Activated CD4-positive, CD25-positive, alpha-beta regulatory T cell (primary cell): ENCODE measurements around the gene CYP27B1.

Experiments
- DNase-seq, 4 experiments: peaks; one replicate each; lab custom pipeline; 2025; lab: John Stamatoyannopoulos, UW

The CYP27B1 gene, protein sequence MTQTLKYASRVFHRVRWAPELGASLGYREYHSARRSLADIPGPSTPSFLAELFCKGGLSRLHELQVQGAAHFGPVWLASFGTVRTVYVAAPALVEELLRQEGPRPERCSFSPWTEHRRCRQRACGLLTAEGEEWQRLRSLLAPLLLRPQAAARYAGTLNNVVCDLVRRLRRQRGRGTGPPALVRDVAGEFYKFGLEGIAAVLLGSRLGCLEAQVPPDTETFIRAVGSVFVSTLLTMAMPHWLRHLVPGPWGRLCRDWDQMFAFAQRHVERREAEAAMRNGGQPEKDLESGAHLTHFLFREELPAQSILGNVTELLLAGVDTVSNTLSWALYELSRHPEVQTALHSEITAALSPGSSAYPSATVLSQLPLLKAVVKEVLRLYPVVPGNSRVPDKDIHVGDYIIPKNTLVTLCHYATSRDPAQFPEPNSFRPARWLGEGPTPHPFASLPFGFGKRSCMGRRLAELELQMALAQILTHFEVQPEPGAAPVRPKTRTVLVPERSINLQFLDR

DNA sequence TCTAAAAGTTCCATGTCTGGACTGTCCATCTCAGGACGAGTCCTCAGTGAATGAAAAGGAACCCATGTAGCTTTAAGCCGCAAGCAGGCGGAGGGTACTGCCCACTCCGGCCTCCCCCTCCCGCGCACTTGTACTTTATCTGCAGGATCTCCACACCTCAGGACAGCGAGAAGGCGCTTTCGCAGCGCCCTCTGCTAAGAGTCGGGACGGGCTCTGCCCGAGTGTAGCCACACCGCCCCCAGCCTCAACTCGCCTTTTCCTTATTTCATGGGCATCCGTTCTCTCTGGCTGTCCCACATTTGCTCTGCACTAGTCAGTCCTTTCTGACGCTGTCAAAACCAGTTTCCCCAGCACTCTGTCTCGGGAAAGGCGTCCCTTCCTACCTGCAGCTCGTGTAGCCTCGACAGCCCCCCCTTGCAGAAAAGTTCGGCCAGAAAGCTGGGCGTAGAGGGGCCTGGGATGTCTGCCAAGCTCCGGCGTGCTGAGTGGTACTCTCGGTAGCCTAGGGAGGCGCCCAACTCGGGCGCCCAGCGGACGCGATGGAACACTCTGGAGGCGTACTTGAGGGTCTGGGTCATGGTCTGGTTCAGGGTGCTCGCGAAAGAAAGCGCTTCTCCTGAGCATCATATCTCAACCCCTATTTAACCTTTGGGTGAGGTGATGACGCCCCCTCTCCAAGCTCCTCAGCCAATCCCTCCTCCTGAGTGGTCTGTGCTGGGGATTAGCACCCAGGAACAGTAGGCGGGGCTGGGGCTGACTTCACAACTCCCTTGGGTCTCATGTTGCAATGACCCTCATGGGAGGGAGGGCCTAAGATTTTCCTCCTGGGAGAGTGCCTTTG lies at the start of gene CYP27B1:
Gene CYP27B1, minus strand, starts transcription at position 615 of the 841 bp plus-strand sequence. Its CDS starts 37 bp downstream, at position 578.
- DNase-seq: no peak

DNA sequence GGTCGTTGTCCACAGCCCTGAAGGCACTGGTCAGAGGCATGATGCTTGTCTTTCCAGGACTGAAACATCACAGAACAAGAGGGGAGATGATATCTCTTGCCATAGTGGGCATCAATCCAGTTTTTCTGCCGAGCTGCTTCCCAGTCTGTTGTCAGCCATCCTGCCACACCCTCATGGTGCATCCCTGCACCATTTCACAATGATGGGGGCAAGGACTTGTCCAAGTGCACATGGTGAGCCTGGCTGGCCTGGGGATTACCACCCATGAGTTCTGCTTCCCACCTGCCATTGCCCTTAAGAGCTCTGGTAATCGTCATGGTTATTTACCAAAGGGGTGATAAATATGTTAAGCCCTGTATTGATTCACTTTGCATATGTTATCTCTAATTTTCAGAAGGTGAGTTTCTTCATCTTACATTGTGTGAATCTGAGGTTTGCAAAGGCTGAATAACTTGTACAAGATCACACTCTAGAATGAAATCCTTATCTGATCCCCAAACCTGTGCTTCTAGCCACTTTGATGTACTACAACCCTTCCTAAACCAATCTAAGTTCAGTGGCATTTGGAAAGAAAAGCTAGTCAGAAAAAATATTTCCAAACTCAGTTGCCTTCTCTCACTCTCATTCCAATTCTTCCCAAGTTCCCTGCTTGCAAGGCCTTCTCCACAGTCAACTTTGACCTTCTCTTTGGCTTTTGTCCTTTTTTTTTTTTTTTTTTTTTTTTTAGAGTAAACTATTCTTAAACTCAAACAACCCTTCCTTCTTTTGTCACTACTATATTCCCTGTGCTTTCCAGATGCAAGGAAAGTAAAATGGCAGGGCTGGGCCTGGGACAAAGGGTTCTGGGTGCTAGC lies 49.4 kb upstream of the CYP27B1 start:
- DNase-seq: no peak

DNA sequence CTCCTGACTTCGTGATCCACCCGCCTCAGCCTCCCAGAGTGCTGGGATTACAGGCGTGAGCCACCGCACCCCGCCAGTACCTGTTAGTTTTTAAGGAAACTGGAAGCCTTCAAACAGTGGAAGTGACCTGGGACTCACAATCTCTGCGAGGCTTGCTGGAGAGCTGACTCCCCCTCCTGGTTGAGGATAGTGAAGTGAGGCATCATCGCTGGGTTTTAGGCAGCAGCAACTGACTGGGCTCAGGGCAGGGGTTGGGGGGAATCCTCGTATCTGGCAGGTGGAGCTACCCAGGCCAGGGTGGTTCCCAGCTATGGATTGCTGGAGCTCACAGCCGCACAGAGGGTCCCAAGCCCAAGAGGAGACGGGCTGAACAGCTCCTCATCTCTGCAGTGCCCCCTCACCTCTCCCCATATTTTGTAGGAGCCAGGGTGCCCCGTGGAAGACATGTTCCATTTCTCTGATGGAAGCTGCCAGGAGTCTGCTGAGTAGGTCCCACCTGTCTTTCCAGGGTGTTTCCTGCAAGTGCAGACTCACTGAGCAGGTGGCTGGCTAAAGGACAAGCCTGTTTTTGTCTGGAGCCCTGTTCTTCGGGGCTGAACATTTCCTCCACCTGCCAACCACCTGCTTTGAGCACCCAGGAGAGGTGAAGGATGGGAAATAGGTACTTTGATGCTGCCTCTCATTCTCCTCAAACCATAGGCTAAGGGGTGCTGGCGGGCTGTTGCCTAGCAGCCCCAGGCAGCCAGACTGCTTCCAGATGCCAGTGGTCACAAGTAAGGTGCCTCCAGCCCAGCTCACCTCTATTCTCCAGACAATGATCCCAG lies 48.5 kb upstream of the CYP27B1 start:
- DNase-seq: no peak

DNA sequence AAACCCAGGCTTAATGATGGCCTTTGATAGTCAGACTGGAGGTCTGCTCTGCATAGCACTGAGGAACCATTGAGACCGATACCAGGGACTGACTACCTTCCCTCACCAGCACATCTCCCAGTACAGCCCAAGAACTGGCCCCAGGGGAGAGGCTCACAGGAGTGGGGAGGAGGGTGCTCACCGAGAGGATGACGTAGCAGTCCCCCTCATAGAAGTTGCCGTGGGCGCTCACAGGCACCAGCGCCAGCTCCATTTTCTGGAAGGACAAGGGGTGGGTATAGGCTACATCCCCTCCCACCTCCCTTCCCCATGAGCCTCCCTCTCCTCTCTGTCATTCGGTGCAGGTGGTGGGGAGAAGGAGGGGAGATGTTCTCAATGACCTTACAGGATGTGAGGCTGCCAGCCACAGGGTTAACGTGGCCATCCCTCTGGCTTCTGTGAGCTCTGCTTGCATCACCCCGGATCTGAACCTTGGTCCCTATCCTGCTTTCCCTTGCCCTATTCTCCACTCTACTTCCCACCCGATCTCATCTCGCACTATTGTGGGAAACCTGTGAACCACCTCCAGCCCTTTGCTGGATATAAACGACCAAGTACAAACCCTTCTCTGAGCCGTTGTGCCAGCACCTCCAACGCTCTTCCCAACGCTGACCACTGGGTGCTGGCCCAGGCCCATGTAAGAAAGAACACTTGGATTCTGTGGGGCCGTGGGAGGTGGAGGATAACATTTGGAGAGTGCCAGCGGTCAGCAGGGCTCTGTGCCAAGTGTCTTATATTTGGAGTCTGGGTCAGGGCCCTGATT lies 47.3 kb upstream of the CYP27B1 start:
- DNase-seq: no peak

DNA sequence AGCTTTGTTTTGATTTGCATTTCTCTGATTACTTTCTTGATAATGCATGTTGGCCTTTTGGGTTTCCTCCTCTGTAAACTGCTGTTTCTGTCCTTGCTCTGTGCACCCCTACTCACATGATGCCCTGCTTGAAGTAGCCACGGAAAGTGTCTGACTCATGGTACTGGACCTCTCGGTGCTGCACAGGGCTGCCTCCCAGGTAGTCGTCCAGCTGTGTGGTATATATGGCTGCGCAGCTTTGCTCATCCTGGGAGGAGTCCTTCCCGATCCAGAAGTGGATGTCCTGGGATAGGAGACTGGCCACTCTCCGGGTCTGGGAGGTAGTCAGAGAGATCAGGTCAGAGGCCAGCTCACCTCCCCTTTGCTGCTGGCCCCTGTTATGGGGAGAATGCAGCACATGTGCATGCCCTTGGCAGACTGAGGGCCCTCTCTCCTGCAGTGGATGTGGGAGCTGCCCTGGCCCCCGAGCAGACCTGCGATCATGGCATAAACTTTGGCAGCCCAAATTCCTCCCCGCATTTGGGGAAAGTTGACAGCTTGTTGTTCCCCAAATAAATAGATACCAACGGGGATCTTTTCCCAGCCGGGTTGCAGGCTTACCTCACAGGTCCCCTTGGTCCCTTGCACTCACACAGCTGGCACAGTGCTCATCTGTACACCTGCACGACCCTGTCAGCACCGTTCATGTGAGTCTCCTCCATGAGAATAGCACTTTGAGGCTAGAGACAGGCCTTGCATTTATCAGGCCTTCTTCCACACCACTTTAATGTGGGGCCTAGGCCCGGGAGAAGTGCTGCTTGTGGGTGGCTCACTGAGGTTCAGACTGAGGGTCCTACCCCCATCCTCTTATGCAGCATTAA lies 46.5 kb upstream of the CYP27B1 start:
- no peak for DNase-seq

DNA sequence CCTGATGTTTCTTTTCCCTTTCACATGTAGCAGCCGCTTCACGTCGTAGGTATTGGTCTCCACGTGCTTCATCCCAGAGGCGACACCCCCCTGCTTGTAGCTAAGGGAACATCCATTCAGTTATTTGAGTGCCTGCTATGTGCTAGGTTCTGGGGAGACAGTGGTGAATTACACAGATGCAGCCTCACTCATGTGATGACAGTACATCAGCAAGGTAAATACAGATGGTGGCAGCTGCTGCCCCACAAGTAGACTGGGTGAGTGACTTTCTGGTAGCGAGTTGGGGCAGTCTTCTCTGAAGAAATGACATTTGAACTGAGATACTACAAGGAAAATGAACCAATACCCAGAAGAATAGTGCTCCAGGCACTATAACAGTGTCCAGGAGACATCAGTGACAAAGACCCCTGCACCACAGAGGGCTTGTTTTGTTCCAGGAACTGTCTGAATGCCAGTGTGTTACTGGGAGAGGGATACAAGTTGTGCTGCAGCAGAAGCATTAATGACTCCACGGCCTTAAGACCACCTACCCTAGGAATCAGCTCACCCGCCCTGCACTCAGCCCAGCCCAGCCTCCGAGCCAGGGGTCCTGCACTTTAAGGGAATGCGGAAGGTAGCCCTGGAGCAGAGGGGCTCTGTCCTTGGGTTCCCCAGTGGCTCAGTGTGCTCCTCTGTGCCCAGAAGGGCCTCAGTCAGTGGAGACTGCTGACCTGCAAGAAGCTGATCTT lies 44.3 kb upstream of the CYP27B1 start:
- no peak for DNase-seq

DNA sequence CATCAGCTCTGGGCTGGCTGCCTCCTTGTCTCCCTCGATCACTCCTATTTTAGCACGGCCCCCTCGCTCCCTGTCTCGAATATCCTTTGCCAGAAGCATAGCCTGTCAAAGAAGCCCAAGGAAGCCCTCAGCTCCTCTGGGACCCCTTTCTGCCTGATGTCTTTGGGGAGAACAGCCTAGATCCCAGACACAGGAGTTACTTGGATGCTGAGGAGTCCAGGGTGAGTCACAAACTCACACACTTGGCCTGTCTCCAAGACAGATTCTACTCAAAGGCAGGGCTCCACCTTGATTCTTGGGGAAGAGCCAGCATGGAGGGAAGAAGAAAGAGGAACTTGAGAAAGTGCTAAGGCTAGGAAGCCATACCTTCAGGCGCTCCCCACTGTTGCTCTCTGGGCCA lies 43.6 kb upstream of the CYP27B1 start:
- DNase-seq: no peak

DNA sequence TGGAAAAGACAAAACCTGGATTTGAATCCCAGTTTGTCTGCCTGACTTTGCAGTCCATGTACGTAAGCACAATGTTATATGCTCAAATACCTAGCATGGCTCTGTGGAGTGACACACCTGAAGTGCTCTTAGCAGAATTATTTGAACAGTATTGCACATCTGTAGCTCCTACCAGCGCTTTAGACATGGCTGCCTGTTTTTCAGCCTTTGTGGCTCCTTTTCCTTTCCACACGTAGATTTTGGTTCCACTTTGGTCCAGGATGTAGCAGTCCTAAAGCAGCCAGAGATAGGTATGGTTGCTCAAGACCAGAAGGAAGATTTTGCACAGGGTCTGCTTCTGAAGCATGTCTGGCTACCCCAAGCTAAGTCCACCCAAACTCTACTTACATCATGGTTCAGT lies 42.5 kb upstream of the CYP27B1 start:
- no peak for DNase-seq

DNA sequence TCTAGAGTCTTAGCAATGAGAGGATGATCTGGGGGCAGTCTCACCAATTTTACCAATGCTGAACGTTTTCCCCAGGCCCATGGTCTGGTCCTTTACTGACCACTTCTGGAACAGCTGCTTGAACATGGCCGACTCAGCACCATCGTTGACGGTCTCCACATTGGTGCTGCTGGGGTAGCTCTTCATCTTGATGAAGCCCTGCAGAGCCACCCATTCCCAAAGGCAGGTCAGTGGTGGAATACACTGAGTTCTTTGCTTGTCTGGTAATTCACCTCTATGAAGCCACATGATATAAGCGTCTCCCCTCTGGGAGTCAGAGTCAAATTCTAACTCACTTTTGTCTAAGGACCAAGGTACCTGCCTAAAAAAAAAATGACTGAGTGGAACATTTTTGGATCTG lies 41.5 kb upstream of the CYP27B1 start:
- no peak for DNase-seq

DNA sequence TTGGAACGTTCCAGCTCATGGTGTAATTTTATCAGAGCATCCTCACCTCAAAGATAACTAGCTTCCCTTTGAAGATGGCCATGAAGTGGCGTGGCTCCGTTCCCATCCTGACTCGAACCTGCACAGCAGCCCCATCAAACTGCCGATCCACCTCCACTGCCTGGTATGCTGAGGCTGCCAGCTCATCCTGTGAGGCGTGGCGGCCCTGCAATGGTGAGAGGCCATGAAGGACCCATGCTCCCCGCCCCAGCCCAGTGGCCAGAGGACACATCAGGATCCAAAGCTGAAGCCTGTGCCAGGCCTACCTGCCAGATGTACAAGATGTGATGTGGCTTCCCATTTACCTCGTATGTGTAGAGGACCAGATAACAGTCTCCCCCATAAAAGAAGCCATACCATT lies 40.4 kb upstream of the CYP27B1 start:
- no peak for DNase-seq

DNA sequence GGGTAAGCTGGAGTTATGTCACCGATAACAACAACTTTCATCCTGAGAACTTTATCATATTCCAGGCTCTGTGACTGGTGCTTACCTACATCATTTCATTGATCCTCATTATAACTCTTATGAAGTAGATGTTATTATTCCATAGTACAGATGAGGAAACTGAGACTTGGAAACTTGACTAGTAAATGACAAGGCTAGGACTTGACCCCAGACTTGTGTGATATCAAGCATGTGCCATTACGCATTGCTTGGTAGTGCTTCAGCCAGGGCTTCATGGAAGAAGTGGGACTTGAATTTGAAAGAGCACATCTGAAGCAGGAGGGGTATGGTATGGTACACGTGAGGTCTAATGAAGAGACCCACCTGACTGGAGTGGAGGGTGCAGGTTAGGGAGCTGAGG lies 39.8 kb upstream of the CYP27B1 start:
- no peak for DNase-seq

DNA sequence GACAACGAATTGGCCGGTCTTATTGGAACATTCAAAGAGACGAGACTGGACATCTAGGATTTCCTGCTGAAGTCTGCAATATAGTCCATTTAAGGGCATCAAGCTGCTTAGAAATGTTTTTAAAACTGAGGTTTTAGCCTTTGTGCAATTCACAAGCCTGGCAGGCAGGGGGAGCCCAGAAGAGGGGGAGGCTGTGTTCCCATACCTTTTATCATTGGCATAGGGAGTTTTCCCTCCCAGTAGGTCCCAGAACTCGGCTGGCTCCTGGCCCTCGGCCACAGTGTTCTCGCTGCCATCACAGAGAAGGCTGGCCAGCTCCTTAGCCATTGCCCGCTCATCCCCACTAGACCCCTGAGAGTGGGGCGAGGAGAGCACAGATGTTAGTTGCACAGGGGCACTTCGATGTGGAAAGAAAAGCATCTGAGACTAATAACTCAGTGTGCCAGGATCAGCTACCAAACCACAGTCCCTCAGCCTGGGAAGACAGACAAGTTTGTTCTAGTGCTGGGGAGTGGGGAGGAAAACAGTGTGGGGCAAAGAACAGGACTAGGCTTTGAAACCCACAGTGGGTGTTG lies 36.5 kb upstream of the CYP27B1 start:
- DNase-seq: no peak

DNA sequence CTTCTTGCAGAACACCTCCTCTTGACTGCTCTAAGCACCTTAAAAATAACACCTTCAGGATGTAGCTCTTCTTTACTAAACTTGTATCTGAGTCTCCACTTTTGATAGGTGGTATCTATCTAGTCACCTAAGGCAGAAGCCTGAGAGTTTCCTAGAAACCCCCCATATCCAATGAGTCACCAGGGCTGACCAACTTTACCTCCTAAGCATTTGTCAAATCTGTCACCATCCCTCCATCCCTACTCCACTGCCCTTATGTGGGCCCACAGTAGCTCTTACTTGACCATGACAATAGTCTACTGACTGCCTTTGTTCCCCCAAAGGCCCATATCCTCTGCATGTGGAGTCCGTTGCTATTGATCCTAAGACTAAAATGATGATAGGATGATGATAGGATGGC lies 35.7 kb upstream of the CYP27B1 start:
- no peak for DNase-seq

DNA sequence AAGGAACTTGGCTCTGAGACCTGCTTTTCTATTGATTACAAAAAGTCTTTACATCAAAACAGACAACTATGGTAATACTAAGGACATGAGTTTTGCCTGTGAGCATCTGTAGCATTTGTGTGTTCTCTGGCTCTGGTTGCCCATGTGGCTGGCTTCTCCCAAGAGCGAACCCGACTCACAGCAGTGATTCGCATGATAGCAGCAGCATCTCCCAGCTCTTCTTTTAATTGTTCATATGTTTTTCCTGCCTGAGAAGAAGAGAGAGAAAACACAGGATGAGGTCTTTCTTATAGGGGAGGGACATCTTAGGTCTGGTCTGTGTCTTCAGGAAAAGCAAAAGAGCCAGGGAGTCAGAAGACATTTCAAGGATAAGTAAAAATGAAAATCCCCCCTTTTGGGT lies 34.1 kb upstream of the CYP27B1 start:
- no peak for DNase-seq

DNA sequence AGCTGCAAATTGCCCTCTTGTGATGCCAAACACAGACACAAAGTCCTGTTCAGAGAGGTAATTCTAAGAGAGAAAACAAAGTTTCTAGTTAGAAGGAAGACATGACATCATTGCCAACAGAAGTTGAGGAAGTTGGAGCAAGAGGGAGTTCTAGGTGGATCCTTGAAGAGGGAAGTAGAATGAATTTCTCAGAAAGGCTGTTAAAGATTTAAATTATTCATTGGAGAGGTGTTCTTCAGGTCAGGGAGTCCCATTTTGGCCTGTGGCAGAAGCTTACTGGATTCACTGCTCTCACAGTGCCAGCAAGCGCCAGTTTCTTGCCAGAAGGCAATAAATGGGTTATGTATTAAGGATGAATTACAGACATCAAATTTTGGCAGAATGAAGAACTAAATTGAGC lies 31.1 kb upstream of the CYP27B1 start:
- no peak for DNase-seq

DNA sequence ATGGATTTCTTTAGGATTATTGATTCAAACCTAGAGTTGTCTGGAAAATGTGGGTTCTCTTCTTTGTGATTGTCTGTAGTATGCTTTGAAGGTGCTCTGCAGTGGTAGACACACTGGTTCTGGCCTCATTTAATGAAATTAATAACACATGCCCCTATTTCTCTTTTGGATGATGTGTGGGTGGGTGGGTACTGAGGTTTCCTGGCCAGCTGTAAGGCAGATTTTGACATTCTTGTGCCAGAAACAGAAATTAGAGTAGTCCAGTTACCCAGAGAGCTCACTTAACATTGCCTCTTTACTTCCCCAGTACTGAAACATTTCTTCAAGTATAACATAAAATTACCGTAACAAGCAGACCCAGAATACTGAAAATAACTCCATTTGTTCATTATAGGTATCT lies 30.1 kb upstream of the CYP27B1 start:
- DNase-seq: no peak

DNA sequence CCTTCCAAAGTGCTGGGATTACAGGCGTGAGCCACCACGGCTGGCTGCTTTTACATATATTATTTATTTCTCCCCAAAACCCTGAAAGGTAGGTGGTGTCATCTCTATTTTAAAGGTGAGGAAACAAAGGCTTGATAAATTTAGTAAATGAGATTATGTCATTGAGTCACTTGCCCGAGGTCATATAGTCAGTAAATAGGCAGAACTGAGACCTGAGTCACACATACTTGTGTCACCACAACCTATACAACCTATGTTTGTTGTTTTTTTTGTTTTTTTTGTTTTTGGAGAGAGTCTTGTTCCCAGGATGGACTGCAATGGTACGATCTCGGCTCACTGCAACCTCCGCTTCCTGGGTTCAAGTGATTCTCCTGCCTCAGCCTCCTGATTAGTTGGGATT lies 28.5 kb upstream of the CYP27B1 start:
- no peak for DNase-seq

DNA sequence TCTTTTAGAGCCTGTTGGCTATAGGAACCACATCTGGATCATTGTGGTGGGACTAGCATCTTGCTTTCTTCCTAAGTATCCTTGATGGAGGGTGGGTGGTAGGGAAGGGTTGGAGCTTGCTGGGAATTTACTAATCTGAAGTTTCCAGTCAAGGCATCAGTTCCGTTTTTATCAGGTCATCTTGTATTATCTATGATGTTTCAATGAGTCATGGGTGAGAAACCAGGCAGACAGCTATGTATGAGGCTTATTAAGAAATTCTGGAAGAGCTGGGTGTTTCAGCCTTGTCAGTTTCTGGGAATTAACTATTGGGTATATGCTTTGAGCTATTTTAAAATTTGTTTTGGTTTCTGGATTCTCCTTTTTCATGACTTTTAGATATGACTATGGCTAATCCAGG lies 27.0 kb upstream of the CYP27B1 start:
- no peak for DNase-seq
